Gastrocnemius medialis (tissue), 4 donors: Measurements from ENCODE around the gene CBY1.

Experiments
- CTCF ChIP-seq, 5 experiments: fragments of 450-650 bp in 3 of 5; fragments of 200-600 bp in 2 of 5; sonication (generic) in 2 of 5; IDR thresholded peaks in 4 of 5; conservative IDR thresholded peaks in 1 of 5; 1 replicate in 4 of 5; 2 replicates in 1 of 5; pipeline ENCODE4 v1.5.1; 2016 to 2019; ENCODE audit warnings: antibody characterized with exemption in 5 of 5, mild to moderate bottlenecking in 3 of 5, moderate library complexity in 3 of 5
- POLR2A ChIP-seq, 2 donors: fragments of 450-650 bp; IDR thresholded peaks; one replicate each; pipeline ENCODE4 v1.6.1; 2017; ENCODE audit warnings: antibody characterized with exemption in 2 of 2, mild to moderate bottlenecking in 2 of 2, moderate library complexity in 2 of 2

GRCh38 chr22:38700270-38700788 lies 43.9 kb downstream of the CBY1 start:
- TF ChIP-seq CTCF (IDR thresholded peaks at IDR 0.05 in 4 of 5, conservative IDR thresholded peaks at IDR 0.05 in 1 of 5) (no peak), POLR2A (IDR thresholded peaks at IDR 0.05) (no peak)
